Measurements from ENCODE around the gene TREM1. TPM values are rescaled to one million over a fixed set of nuclear protein-coding genes. Genes with fewer than 3 reads are reported as not detected.
"Not testable (repeated sequence)": the region's sequence is repeated elsewhere in the genome, so short reads cannot be mapped to it uniquely, and the experiment has no call there.

The TREM1 gene
- total RNA-seq, 1 donor from 2014 or later, result 61.2 TPM

DNA sequence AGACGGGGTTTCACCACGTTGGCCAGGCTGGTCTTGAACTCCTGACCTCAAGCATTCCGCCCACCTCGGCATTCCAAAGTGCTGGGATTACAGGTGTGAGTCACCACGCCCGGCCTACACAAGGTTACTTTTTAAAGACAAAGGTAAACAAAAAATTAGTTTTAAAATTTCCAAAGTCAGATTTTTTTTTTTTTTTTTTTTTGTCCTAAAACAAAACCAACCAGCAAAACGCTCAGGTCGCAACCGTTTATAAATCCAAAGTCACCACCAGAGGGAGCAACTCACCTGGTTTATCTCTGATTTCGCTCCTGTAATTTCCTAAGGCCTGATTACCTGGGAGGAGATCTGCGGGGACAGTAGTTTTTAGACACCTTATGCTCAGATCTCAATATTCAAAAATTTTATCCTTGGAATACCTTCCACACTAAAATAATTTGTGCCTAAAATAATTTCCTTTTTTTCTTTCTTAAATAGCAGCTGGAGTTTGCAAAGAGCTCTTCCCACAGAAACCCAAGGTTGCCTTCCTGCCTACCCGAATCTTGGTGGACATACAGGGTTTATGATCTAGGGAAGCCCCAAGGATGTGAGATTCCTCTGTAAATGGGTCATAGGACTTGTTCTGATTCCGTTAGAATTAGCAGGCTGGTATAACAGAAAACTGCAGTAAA is 19.8 kb upstream of the TREM1 start:
- TF ChIP-seq, protein P1, sequence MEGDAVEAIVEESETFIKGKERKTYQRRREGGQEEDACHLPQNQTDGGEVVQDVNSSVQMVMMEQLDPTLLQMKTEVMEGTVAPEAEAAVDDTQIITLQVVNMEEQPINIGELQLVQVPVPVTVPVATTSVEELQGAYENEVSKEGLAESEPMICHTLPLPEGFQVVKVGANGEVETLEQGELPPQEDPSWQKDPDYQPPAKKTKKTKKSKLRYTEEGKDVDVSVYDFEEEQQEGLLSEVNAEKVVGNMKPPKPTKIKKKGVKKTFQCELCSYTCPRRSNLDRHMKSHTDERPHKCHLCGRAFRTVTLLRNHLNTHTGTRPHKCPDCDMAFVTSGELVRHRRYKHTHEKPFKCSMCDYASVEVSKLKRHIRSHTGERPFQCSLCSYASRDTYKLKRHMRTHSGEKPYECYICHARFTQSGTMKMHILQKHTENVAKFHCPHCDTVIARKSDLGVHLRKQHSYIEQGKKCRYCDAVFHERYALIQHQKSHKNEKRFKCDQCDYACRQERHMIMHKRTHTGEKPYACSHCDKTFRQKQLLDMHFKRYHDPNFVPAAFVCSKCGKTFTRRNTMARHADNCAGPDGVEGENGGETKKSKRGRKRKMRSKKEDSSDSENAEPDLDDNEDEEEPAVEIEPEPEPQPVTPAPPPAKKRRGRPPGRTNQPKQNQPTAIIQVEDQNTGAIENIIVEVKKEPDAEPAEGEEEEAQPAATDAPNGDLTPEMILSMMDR (IDR thresholded peaks at IDR 0.05), result peak; percentile 66
- Histone ChIP-seq H3K4me1 (no peaks in the 10 kb centered on the region), H3K27me3 (peaks cover 10% of the 10 kb centered on the region), H3K36me3 (no peaks in the 10 kb centered on the region), H3K4me3 (no peak overlapping the region), H3K9me3 (no peaks in the 10 kb centered on the region), H3K27ac (no peak overlapping the region)
- ATAC-seq, result peak; percentile 71
- DNase-seq, result no peak
- intact Hi-C loops (cut with DNase I), result no loop called here

DNA sequence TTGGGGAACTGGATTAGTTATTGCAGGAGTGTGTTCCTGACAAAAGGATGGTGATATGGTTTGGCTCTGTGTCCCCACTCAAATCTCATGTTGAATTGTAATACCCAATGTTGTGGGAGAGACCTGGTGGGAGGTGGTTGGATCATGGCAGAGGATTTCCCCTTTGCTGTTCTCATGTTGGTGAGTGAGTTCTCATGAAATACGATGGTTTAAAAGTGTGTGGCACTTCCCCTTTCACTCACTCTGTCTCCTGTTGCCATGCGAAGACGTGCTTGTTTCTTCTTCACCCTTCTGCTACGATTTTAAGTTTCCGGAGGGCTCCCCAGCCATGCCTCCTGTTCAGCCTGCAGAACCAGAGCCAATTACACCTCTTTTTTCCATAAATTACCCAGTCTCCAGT is 16.2 kb upstream of the TREM1 start:
- Histone ChIP-seq H3K27ac (no peak overlapping the region), H3K27me3 (peaks cover 4% of the 10 kb centered on the region), H3K36me3 (no peaks in the 10 kb centered on the region), H3K4me1 (no peaks in the 10 kb centered on the region), H3K4me3 (no peak overlapping the region), H3K9me3 (no peaks in the 10 kb centered on the region)
- DNase-seq (no peak), ATAC-seq (peak; percentile 72)
- TF ChIP-seq, protein P1 (IDR thresholded peaks at IDR 0.05), result no peak
- intact Hi-C loops (cut with DNase I), result no loop called here

DNA sequence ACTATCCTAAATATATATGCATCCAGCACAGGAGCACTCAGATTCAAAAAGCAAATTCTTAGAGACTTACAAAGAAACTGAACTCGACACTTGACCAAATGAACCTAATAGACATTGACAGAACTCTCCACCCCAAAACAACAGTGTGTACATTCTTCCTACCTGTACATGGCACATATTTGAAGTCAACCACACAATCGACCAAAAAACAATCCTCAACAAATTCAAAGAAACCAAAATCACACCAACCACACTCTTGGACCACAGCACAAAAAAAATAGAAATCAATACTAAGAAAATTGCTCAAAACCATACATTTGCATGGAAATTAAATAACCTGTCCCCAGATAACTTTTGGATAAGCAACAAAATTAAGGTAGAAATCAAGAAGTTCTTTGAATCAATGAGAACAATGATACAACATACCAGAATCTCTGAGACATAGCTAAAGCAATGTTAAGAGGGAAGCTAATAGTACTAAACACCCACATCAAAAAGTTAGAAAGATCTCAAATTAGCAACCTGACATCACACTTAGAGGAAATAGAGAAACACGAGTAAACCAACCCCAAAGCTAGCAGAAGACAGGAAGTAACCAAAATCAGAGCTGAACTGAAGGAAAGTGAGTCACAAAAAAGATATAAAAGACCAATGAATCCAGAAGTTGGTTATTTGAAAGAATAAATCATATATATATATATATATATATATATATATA is 12.5 kb upstream of the TREM1 start:
- no peak overlapping the region for H3K4me3 ChIP-seq
- no peaks in the 10 kb centered on the region for H3K9me3 ChIP-seq
- H3K27ac ChIP-seq, result no peak overlapping the region
- no peak for DNase-seq
- TF ChIP-seq, protein P1 (IDR thresholded peaks at IDR 0.05), result no peak
- no peaks in the 10 kb centered on the region for H3K4me1 ChIP-seq
- H3K36me3 ChIP-seq, result no peaks in the 10 kb centered on the region
- H3K27me3 ChIP-seq, result no peaks in the 10 kb centered on the region
- peak; percentile 39 for ATAC-seq
- intact Hi-C loops (cut with DNase I), result no loop called here

DNA sequence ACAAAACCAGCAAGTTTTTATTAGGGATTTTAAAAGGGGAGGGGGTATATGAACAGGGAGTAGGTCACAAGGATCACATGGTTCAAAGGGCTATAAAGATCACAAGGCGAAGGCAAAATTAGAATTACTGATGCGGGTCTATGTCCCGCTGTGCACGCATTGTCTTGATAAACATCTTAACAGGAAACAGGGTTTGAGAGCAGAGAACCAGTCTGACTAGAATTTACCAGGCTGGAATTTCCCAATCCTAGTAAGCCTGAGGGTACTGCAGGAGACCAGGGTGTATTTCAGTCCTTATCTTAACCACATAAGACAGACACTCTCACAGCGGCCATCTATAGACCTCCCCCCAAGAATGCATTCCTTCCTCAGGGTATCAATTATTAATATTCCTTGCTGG is 10.8 kb upstream of the TREM1 start:
- DNase-seq, H3K27ac ChIP-seq: not testable (repeated sequence)

DNA sequence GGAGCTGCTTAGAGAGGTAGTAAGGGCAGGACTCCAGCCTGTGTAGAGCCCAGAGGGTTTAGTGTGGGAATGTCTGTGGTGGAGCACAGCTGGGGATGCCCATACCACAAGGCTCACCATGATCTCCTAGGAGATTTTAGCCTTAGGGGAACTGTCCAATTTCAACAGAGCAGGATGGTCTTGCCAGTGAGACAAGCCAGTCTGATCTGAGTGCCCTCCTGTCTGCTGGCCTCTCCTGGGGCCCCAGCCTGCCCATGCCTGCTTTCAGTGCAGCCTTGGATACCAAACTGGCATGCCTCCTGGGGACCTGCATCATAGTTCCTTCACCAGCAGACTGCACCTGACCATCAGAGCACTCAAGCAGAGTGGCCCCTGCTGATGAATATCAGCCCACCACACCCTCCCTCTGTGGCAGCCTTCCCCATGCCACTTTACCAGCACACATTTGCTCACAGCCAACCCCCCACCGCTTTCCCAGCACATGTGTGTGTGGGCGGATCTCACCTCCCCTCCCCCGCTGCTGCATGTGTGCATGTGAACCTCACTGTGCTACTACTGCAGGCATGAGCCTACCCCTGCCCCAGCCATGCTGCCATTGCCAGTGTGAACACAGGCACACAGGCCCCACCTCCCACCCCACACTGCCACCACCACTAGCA is 7.9 kb upstream of the TREM1 start:
- Histone ChIP-seq H3K9me3 (no peaks in the 10 kb centered on the region), H3K27me3 (no peaks in the 10 kb centered on the region), H3K4me1 (no peaks in the 10 kb centered on the region), H3K4me3 (no peak overlapping the region), H3K27ac (no peak overlapping the region), H3K36me3 (no peaks in the 10 kb centered on the region)
- ATAC-seq (peak; percentile 23), DNase-seq (no peak)
- intact Hi-C loops (cut with DNase I), result no loop called here
- TF ChIP-seq, protein P1 (IDR thresholded peaks at IDR 0.05), result no peak

More for the DNA sequence above, 10.8 kb upstream of the TREM1 start:
- ATAC-seq; H3K4me1 ChIP-seq; H3K27me3 ChIP-seq; H3K9me3 ChIP-seq; intact Hi-C loops (cut with DNase I); H3K4me3 ChIP-seq; H3K36me3 ChIP-seq: not testable (repeated sequence)

DNA sequence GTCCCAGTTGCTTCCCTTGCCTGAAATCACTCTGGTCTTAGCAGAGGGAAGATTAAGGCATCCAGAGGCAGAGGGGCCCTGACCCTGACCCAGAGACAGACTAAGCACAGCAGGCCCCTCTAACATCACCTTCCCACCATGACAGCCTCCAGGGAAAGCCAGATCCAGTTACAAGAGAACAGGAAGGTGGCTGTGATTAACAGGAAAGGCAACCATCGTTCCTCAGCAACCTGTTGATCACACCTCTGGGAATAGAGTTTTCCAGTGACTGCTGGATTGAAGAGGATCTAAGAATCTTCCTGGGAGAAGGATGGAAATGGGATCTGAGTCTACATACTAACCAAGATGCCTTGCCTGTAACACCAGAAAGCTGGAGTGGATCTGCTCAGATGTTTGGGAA is 5.2 kb upstream of the TREM1 start:
- TF ChIP-seq, protein P1 (IDR thresholded peaks at IDR 0.05), result no peak
- H3K27me3 ChIP-seq, result no peaks in the 10 kb centered on the region
- ATAC-seq, result no peak
- H3K4me1 ChIP-seq, result peaks cover 16% of the 10 kb centered on the region
- H3K4me3 ChIP-seq, result no peak overlapping the region
- H3K27ac ChIP-seq, result no peak overlapping the region
- no peaks in the 10 kb centered on the region for H3K36me3 ChIP-seq
- no peak for DNase-seq
- H3K9me3 ChIP-seq, result no peaks in the 10 kb centered on the region
- intact Hi-C loops (cut with DNase I), result no loop called here

Measured in upper lobe of right lung (tissue), 1 donor.